Measurements from ENCODE around the gene EEF2K.

GRCh38 chr16:22327446-22327775, 121.3 kb downstream of the EEF2K start:
- no peak for TF ChIP-seq POLR2A (IDR thresholded peaks at IDR 0.05; ENCODE audit: low read length)
- TF ChIP-seq GATA1 (IDR thresholded peaks at IDR 0.05; ENCODE audit: low read depth, low read length): no peak
